ENCODE results near the gene BLM.

- TF ChIP-seq POLR2A (IDR thresholded peaks at IDR 0.05), result no peak
- no peak for TF ChIP-seq CTCF (IDR thresholded peaks at IDR 0.05)
These were observed 147.4 kb downstream of the BLM start for GRCh38 chr15:90864507-90864906.
